T-helper 22 cell (primary cell): ENCODE data around the gene PRKN.

ENCODE experiments used
- DNase-seq: peaks from one replicate; pipeline ENCODE4 v3.0.0-alpha.2; 2020; ENCODE audit warnings: low read depth

PRKN gene

GRCh38 chr6:162118706-162119105 is 608.9 kb downstream of the PRKN start:
- no peak for DNase-seq

DNA sequence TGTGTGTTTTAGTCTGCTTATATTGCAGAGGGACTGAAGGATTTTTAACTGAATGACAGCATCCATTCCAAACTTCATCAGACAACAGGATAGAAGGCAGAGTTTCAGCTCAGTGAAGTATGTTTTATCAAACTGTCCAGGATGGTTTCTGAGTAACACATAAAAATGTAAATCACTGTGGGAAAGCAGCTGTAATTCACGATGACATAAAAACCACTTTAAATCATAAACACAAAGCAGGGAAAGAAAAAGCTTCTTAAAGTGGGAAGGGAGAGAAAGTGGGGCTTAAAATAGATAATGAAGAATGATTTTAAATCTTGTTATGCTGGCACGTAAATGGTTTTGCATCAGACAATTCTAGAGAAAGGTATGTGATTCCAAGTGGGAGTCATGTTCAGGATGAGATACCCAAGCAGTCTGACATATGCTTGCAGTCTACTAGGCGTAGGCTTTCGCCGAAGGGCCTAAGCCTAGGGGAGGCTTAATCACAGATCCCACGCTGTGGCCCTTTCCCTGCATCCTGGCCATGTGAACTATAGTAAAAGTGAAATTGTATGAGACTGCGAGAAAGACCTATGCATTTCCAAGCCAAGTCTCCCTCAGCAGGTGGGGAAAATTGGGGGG is 610.6 kb downstream of the PRKN start:
- DNase-seq, result no peak

DNA sequence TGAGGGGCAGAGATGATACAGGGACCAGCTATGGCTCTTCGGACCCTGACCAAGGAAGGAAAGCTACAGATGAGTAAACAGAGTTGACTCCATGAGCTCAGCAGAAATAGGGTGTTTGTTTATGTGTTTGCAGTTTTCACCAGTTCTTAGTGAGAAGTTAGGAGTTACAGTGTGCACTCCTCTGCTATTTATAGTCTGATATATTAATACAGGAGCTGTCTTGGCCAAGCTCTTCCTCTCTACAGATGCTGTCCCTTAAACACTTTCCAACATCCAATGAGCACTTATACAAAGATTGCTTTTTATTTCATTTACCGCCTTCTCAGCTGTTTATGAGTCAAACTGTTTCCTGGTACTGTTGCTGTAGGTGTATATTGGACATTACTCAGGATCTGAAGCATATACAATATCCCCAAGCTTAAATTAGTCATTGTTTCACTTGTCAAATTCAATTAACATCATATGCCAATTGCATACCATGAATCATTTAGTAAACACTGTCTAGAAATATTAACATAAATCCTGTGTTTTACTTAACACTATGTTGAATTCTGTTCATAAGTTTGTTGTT is 618.0 kb downstream of the PRKN start:
- no peak for DNase-seq

- DNase-seq, result no peak
Observed at GRCh38 chr6:162108041-162108440, 619.5 kb downstream of the PRKN start.

DNA sequence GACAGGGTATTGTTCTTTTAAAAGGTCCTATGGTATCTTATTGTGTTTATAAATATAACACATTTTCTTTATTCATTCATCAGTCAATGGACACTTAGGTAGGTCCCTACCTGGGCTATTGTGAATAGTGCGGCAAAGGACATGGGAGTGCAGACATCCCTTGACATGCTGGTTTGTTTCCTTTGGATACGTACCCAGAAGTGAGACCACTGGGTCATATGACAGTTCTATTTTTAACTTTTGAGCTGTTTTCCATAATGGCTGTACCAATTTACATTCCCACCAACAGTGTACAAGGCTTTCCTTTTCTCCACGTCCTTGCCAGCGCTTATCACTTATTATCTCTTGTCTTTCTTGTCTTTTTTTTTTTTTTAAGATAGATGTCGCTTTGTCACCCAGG is 627.5 kb downstream of the PRKN start:
- no peak for DNase-seq

GRCh38 chr6:162099685-162100084 is 627.9 kb downstream of the PRKN start:
- no peak for DNase-seq

DNA sequence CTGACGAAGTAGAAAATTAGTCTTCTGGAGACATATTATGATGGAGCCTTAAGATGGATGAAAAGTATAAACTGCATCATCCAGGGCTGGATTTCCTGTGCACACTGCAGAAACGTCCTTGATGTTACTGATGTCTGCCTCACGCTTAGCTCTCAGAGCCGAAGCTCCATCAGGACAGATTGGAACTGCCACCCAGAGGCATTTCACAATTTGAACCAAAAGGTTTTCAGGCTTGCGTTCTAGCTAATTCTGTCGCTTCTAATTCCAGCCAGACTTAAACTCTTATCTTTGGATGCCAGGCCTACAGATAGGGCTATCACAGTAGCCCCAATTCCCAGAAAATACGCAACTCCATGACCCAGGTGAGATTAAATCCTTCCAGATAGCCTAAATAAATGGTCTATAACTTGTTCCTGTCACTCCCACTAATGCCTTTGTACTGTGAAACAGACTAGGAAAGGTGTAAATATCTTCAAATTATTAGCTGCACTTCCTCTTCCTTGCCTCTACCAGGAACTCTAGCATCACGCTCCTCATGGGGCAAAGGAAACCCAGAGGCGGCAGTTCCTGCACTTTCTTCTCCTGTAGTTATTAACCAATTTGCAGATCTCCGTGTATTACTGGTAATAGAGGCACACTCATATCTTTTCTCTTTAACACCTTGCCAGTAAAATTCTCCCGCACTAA is 634.6 kb downstream of the PRKN start:
- no peak for DNase-seq

DNA sequence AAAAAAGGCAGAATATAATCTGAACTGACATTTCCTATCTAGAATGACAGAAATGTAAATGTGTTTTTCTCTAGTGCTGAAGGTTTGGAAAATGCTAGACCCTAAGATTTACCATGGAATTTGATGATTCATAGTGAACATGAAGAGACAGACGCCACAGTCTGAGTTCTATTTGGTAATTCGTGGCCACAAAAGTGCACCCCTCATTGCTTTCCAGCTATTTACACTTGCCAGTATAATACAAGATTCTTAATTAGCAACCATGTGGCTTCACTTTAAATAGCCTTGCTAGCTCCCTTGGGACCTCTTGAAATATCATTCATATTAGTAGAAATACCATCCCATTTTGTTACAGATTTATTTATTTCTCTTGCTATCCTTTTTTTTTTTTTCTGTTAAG is 636.8 kb downstream of the PRKN start:
- no peak for DNase-seq

- DNase-seq, result no peak
Observed at GRCh38 chr6:162088091-162088490, 639.5 kb downstream of the PRKN start.

DNA sequence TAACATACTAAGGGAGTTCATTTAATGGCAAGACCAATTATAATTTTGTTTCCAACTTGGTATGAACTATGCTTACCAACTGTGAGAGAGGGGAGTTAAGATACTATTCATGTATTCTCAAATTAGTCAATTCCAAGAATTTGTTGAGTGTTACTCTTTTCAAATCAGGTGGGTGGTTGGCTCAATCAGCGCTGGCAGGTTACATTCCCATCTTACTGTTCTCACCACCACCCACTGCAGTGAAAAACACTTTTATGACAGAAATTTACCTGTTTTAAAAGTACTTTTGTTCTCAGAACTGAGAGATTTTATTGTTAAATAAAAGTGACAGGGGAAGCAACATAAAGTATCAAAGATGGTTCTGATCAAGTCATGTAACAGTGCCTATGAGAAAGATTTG is 642.0 kb downstream of the PRKN start:
- DNase-seq, result no peak

DNA sequence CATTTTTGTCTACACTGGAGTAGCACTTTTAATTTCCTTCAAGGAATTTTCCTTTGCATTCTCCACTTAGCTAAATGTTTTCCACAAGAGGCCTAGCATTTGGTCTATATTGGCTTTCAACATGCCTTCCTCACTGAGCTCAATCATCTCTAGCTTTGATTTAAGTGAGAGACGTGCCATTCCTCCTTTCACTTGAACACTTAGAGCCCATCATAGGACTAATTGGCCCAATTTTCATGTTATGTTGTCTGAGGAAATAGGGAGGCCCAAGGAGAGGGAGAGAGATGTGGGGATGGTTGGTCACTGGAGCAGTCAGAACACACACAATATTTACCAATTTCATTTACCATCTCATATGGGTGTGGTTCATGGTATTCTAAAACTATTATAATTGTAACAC is 645.0 kb downstream of the PRKN start:
- no peak for DNase-seq

DNA sequence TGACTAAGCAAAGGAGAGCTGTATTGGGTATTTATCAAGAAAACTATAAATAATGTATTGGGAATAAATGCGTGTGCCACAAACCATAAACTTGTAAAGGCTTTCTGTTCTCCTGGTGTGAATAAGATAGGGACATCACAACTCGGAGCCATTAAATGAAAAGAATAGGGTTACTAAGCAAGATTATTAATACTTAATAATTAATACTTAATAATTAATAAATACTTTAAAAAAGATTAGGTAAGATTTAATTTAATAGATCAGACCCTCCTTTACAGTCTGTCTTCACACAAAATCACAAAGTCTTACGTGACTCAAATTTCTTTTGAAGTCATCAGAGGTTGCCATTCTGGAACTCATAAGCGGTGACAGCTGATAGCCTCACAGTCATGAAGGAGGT is 648.9 kb downstream of the PRKN start:
- no peak for DNase-seq

- no peak for DNase-seq
Observed at GRCh38 chr6:162078126-162078525, 649.4 kb downstream of the PRKN start.

DNA sequence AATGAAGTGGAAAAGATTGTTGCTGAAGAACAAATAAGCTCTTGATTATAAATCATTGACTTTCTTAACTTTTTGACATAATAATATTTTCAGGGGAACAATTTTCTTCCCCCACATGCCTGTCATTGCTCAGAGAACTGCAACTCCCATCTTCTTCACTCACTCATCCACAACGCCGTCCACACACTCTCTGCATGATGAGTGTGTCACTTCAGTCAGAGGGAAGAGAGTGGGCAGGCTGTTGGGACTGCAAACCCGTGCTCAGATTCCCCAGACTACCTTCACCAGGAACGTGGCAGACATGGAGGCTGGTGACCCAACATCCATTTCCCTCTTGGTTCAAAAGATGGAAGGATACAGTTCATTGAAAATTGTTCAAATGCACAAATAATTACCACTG is 650.8 kb downstream of the PRKN start:
- no peak for DNase-seq

GRCh38 chr6:162074641-162075275 is 652.8 kb downstream of the PRKN start:
- DNase-seq, result no peak

DNA sequence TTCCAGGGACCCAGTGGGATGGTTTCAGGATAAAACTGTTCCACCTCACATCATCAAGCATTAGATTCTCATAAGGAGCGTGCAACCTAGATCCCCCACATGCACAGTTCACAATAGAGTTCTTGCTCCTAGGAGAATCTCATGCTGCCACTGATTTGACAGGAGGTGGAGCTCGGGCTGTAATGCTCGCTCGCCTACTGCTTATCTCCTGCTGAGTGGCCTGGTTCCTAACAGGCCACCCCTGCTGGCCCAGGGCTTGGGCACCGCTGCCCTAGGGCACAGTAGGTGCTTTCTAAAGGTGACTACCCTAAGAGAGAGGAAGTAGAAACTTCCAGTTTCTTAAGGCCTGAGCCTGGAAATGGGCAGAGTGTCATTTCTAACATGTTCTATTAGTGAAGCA is 656.9 kb downstream of the PRKN start:
- DNase-seq, result no peak

GRCh38 chr6:162069995-162070394 is 657.6 kb downstream of the PRKN start:
- no peak for DNase-seq

- DNase-seq, result no peak
Observed at GRCh38 chr6:162068340-162068739, 659.2 kb downstream of the PRKN start.

GRCh38 chr6:162063666-162064065 is 663.9 kb downstream of the PRKN start:
- no peak for DNase-seq

DNA sequence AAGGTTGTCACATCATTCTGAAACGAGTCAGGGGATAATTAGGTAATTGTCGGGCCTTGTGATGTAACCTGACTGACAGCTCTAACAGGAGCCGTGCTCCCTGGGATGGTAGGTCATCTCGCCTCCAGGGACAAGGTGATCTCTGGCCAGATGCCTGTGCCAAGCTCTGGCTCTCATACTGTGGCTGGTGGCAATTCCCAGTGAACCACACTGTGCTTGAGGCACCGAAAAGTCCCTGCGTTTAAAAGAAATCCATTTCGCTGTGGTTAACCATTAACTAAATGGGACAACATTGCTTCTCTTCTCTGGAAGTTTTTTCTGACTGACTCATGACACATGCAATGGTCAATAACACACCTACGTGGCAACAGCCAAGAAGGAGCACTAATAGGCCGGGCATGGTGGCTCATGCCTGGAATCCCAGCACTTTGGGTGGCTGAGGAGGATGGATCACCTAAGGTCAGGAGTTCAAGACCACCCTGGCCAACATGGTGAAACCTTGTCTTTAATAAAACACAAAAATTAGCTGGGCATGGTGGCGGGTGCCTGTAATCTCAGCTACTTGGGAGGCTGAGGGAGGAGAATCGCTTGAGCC is 669.2 kb downstream of the PRKN start:
- DNase-seq, result no peak

GRCh38 chr6:162056745-162057144 is 670.8 kb downstream of the PRKN start:
- DNase-seq, result no peak

DNA sequence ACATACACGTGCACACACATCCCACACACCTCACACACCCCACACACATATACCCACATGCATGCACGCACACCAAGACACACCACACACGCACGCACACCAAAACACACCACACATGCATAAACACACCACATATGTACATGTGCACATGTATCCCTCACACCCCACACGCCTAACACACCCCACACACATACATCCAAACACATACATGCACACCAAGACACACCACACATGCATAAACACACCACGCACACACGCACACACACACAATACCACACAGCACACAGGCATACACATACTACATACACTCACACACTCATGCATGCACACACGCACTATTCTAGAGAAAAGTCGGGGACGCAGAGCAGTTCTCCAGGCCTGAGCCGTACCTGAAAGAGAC is 671.5 kb downstream of the PRKN start:
- no peak for DNase-seq

DNA sequence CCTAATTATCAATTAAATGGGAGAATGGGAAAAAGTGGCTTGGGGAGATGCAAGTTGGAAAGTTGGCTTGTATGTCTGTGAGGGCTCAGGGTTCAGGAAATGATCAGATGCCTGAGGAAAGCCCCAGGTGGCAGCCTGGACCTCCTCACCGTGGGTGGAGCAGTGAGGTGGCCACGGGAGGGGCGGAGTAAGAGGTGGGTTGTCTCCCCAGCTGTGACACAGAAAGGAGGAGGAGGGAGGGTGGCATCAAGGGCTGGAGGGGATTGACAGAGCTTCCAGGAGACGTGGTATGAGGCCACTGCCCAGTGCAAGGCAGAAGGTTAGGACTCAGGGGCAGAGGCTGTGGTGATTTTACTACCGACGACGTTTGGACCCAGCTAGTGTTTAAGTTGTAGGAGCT is 672.2 kb downstream of the PRKN start:
- DNase-seq, result no peak
